Measurements from ENCODE around the gene EIPR1. TPM values are rescaled to one million over a fixed set of nuclear protein-coding genes. Genes with fewer than 3 reads are reported as not detected.

Gene EIPR1
- total RNA-seq, 1 experiment from 2014 or later, result 36.9 TPM

- H3K4me1 ChIP-seq, result no peaks in the 10 kb centered on the region
- H3K27ac Mint-ChIP-seq (ENCODE audit: unreplicated experiment), result no peak overlapping the region
- peaks cover 5% of the 10 kb centered on the region for H3K36me3 Mint-ChIP-seq (ENCODE audit: insufficient read depth, unreplicated experiment)
- no TSS peak for BruUV-seq (replicated peaks)
- no peaks in the 10 kb centered on the region for H3K9me3 Mint-ChIP-seq (ENCODE audit: unreplicated experiment)
- no peak for DNase-seq
- intact Hi-C loops (cut with micrococcal nuclease; ENCODE audit: unreplicated experiment), result no loop called here
- no peaks in the 10 kb centered on the region for H3K27me3 ChIP-seq (replicated peaks; ENCODE audit: control insufficient read depth, insufficient read depth, low read length)
- no peak overlapping the region for H3K4me3 Mint-ChIP-seq (ENCODE audit: unreplicated experiment)
- no peaks in the 10 kb centered on the region for H3K27me3 Mint-ChIP-seq (ENCODE audit: insufficient read depth, unreplicated experiment)
- CTCF ChIA-PET, result no interaction called here
- H3K4me1 Mint-ChIP-seq (ENCODE audit: low read depth, unreplicated experiment), result no peaks in the 10 kb centered on the region
- no peaks in the 10 kb centered on the region for H3K9me3 ChIP-seq
- no peak overlapping the region for H3K4me3 ChIP-seq (ENCODE audit: low read depth, low read length)
- no peak for TF ChIP-seq CTCF (IDR thresholded peaks at IDR 0.05; ENCODE audit: insufficient read depth in 1 of 2, low read depth in 1 of 2, low read length in 1 of 2, severe bottlenecking in 1 of 2, unreplicated experiment in 1 of 2)
- no peaks in the 10 kb centered on the region; the same call in 1 of the 2 replicates for H3K36me3 ChIP-seq (ENCODE audit: control insufficient read depth, insufficient read depth, low read length)
- POLR2A ChIA-PET, result no interaction called here
Observed at GRCh38 chr2:3217646-3218045, 160.0 kb downstream of the EIPR1 start.

- H3K4me3 Mint-ChIP-seq (ENCODE audit: unreplicated experiment), result no peak overlapping the region
- no peaks in the 10 kb centered on the region for H3K4me1 Mint-ChIP-seq (ENCODE audit: low read depth, unreplicated experiment)
- no TSS peak for BruUV-seq (replicated peaks)
- H3K36me3 Mint-ChIP-seq (ENCODE audit: insufficient read depth, unreplicated experiment), result peaks cover 3% of the 10 kb centered on the region
- no peaks in the 10 kb centered on the region for H3K27me3 Mint-ChIP-seq (ENCODE audit: insufficient read depth, unreplicated experiment)
- no peak for TF ChIP-seq CTCF (IDR thresholded peaks at IDR 0.05; ENCODE audit: insufficient read depth in 1 of 2, low read depth in 1 of 2, low read length in 1 of 2, severe bottlenecking in 1 of 2, unreplicated experiment in 1 of 2)
- no peaks in the 10 kb centered on the region; the same call in 1 of the 2 replicates for H3K36me3 ChIP-seq (ENCODE audit: control insufficient read depth, insufficient read depth, low read length)
- H3K9me3 Mint-ChIP-seq (ENCODE audit: unreplicated experiment), result no peaks in the 10 kb centered on the region
- H3K27me3 ChIP-seq (replicated peaks; ENCODE audit: control insufficient read depth, insufficient read depth, low read length), result no peaks in the 10 kb centered on the region
- H3K27ac Mint-ChIP-seq (ENCODE audit: unreplicated experiment), result no peak overlapping the region
- DNase-seq, result no peak
- POLR2A ChIA-PET, result no interaction called here
- H3K9me3 ChIP-seq, result no peaks in the 10 kb centered on the region
- intact Hi-C loops (cut with micrococcal nuclease; ENCODE audit: unreplicated experiment), result no loop called here
- H3K4me3 ChIP-seq (ENCODE audit: low read depth, low read length), result no peak overlapping the region
- CTCF ChIA-PET, result no interaction called here
- H3K4me1 ChIP-seq, result no peaks in the 10 kb centered on the region
Observed at GRCh38 chr2:3216841-3217495, 160.7 kb downstream of the EIPR1 start.

- CTCF ChIA-PET, result no interaction called here
Observed at GRCh38 chr2:3214806-3215404, 162.7 kb downstream of the EIPR1 start.

More at GRCh38 chr2:3214806-3215404, 162.7 kb downstream of the EIPR1 start:
- H3K36me3 Mint-ChIP-seq (ENCODE audit: insufficient read depth, unreplicated experiment), result peaks cover 8% of the 10 kb centered on the region
- BruUV-seq (replicated peaks), result no TSS peak
- H3K4me1 ChIP-seq, result no peaks in the 10 kb centered on the region
- no peak for DNase-seq
- H3K9me3 ChIP-seq, result no peaks in the 10 kb centered on the region
- H3K27me3 Mint-ChIP-seq (ENCODE audit: insufficient read depth, unreplicated experiment), result no peaks in the 10 kb centered on the region
- H3K4me3 ChIP-seq (ENCODE audit: low read depth, low read length), result no peak overlapping the region
- H3K27ac Mint-ChIP-seq (ENCODE audit: unreplicated experiment), result no peak overlapping the region
- no peaks in the 10 kb centered on the region for H3K9me3 Mint-ChIP-seq (ENCODE audit: unreplicated experiment)
- no peaks in the 10 kb centered on the region for H3K27me3 ChIP-seq (replicated peaks; ENCODE audit: control insufficient read depth, insufficient read depth, low read length)
- intact Hi-C loops (cut with micrococcal nuclease; ENCODE audit: unreplicated experiment), result no loop called here
- TF ChIP-seq CTCF (IDR thresholded peaks at IDR 0.05; ENCODE audit: insufficient read depth in 1 of 2, low read depth in 1 of 2, low read length in 1 of 2, severe bottlenecking in 1 of 2, unreplicated experiment in 1 of 2), result no peak
- no peaks in the 10 kb centered on the region for H3K36me3 ChIP-seq (ENCODE audit: control insufficient read depth, insufficient read depth, low read length)
- no peak overlapping the region for H3K4me3 Mint-ChIP-seq (ENCODE audit: unreplicated experiment)
- POLR2A ChIA-PET, result no interaction called here
- H3K4me1 Mint-ChIP-seq (ENCODE audit: low read depth, unreplicated experiment), result no peaks in the 10 kb centered on the region
